Measurements from ENCODE around the gene SLC10A7. TPM values are rescaled to one million over a fixed set of nuclear protein-coding genes. Genes with fewer than 3 reads are reported as not detected.

The SLC10A7 gene
- total and polyA plus RNA-seq, 2 of the 8 experiments (the other 6 are each of a cell fraction or from before 2014, with no cell fraction given): 2.5 to 2.9 TPM

DNA sequence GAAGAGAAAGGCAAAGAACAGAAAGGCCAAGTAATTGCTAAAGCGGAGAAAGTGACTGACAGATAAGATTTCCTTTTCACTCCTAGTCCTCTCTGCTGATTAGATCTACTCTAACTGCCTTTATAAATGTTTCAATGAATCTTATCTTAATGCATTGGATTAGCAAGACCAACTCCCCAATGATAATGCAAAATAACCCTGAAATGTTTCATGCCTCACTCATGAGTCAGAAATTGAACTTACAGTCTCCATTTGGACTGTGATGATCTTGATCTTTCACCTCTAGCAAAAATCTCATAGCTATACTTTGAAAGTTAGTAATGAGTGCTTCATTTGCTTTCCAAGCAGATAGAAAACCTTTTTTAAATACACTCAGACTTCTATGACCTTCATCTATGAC is 26.5 kb downstream of the SLC10A7 start (continued):
- TF ChIP-seq TEAD4 (IDR thresholded peaks at IDR 0.05; ENCODE audit: low read depth, low read length) (no peak), SP1 (IDR thresholded peaks at IDR 0.05; ENCODE audit: low read depth, low read length) (no peak)
